ENCODE data around the gene E2F6. TPM values are rescaled to one million over a fixed set of nuclear protein-coding genes. Genes with fewer than 3 reads are reported as not detected.
"Not testable (repeated sequence)": the region's sequence is repeated elsewhere in the genome, so short reads cannot be mapped to it uniquely, and the experiment has no call there.

E2F6 gene
- total and polyA plus RNA-seq, 2 experiments from 2014 or later: 13.8 to 23.1 TPM

DNA sequence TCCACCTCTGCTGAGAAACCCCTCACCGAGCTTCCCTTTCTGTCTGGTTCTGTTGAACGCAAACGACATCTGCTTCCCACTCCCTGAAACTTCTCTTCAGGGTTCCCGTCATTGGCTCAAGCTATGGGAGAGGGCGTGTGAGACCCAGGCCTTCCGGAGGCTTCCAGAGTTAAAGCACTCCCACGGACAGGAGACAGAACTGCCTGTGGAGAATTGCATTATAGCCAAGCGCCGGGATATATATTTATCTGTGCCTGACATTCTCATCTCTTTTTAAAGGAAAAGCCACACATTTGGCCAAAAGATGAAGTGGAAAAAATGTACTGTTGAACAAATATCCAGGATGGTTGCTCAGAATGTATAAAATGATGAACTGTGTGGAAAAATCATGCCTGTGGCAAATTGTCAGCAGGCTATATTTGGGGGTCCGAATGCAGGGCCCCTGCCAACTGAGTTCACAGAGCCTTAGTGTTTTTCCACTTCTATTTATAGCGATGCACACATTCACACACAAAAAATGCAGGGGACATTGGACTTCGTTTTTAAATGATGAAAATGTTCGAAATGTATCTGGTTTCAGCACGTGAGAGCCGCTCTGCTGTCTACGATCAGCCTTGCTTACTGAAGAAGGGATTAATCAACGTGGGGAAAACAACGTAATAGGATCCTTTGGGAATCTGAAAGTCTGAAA, 59.5 kb downstream of the E2F6 start:
- Histone ChIP-seq H3K79me2 (no peaks in the 10 kb centered on the region), H4K20me1 (ENCODE audit: insufficient read depth, poor library complexity, severe bottlenecking) (no peaks in the 10 kb centered on the region)

DNA sequence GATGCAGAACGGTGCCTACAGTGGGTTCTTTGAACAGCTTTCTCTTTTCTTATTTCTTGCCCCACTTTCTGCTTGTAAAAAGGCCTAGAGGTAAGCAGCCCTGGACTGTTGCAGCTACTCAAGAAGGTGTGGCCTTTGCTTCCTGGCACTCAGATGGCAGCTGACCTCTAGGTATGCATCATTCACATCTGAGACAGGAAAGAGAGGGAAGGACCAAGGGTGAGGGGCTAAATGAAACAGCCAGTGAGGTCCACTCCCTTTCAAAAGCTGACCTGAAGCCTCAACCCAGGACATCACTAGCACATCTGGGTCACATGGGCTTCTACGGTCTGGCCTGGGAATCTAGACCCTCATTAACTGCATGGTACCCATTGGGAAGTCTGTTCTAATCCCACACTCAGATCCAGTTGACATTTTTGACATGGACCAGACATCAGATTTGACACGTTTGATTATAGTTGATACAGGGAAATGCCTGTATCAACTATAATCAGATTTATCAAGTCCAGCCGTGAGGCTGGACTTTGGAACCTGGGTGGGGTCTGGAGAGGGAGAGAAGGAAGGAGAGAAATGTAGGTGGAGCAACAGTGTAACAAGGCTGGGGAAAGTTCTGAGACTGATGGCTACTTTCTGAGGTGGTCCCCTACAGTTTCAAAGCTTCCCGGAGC, 60.2 kb downstream of the E2F6 start:
- no peaks in the 10 kb centered on the region for H4K20me1 ChIP-seq (ENCODE audit: insufficient read depth, poor library complexity, severe bottlenecking)
- no peaks in the 10 kb centered on the region for H3K27me3 ChIP-seq
- TF ChIP-seq CTCF (IDR thresholded peaks at IDR 0.05; ENCODE audit: poor library complexity) (no peak), EZH2 (IDR thresholded peaks at IDR 0.05; ENCODE audit: borderline replicate concordance) (no peak), EZH2phosphoT487 (IDR thresholded peaks at IDR 0.05; ENCODE audit: low read depth, severe bottlenecking, unreplicated experiment) (no peak)
- no peaks in the 10 kb centered on the region for H3K9me3 ChIP-seq (ENCODE audit: low read depth)
- peak overlapping the region; percentile 43 for H3K27ac ChIP-seq
- peak overlapping the region; percentile 2 for H3K4me2 ChIP-seq
- no peaks in the 10 kb centered on the region for H3K9me2 ChIP-seq (replicated peaks; ENCODE audit: insufficient read depth)
- no peak for DNase-seq (ENCODE audit: low spot score)
- WGBS (ENCODE audit: low lambda C conversion rate, missing lambda C conversion rate): 73% methylated on average over 5 of the region's 5 CpGs
- no peaks in the 10 kb centered on the region for H3K36me3 ChIP-seq (replicated peaks; ENCODE audit: insufficient read depth, low read depth)
- peak overlapping the region; percentile 9 for H2AFZ ChIP-seq
- no peak overlapping the region for H3K4me3 ChIP-seq
- peaks cover 7% of the 10 kb centered on the region for H3K4me1 ChIP-seq (ENCODE audit: insufficient read depth)
- no peaks in the 10 kb centered on the region for H3K79me2 ChIP-seq

More for the DNA sequence above, 59.5 kb downstream of the E2F6 start:
- no peaks in the 10 kb centered on the region for H3K9me2 ChIP-seq (replicated peaks; ENCODE audit: insufficient read depth)
- H3K36me3 ChIP-seq (replicated peaks; ENCODE audit: insufficient read depth, low read depth): no peaks in the 10 kb centered on the region
- no peak for DNase-seq (ENCODE audit: low spot score)
- no peak overlapping the region for H3K4me3 ChIP-seq
- TF ChIP-seq EZH2 (IDR thresholded peaks at IDR 0.05; ENCODE audit: borderline replicate concordance) (no peak), EZH2phosphoT487 (IDR thresholded peaks at IDR 0.05; ENCODE audit: low read depth, severe bottlenecking, unreplicated experiment) (no peak), CTCF (IDR thresholded peaks at IDR 0.05; ENCODE audit: poor library complexity) (no peak)
- H3K4me1 ChIP-seq (ENCODE audit: insufficient read depth): peaks cover 9% of the 10 kb centered on the region
- no peaks in the 10 kb centered on the region for H3K9me3 ChIP-seq (ENCODE audit: low read depth)
- peak overlapping the region; percentile 9 for H2AFZ ChIP-seq
- H3K27me3 ChIP-seq: no peaks in the 10 kb centered on the region
- H3K4me2 ChIP-seq: peak overlapping the region; percentile 2
- 68% methylated on average over 18 of the region's 18 CpGs for WGBS (ENCODE audit: low lambda C conversion rate, missing lambda C conversion rate)
- peak overlapping the region; percentile 43 for H3K27ac ChIP-seq

GRCh38 chr2:11405074-11405406, 60.9 kb downstream of the E2F6 start:
- not testable (repeated sequence) for H3K4me2 ChIP-seq; H3K27me3 ChIP-seq; H3K9me3 ChIP-seq (ENCODE audit: low read depth); H3K4me3 ChIP-seq; H3K4me1 ChIP-seq (ENCODE audit: insufficient read depth); H2AFZ ChIP-seq; H3K36me3 ChIP-seq (replicated peaks; ENCODE audit: insufficient read depth, low read depth); H4K20me1 ChIP-seq (ENCODE audit: insufficient read depth, poor library complexity, severe bottlenecking); H3K9me2 ChIP-seq (replicated peaks; ENCODE audit: insufficient read depth); H3K79me2 ChIP-seq; DNase-seq (ENCODE audit: low spot score); H3K27ac ChIP-seq
- WGBS (ENCODE audit: low lambda C conversion rate, missing lambda C conversion rate): 91% methylated on average over 8 of the region's 8 CpGs

DNA sequence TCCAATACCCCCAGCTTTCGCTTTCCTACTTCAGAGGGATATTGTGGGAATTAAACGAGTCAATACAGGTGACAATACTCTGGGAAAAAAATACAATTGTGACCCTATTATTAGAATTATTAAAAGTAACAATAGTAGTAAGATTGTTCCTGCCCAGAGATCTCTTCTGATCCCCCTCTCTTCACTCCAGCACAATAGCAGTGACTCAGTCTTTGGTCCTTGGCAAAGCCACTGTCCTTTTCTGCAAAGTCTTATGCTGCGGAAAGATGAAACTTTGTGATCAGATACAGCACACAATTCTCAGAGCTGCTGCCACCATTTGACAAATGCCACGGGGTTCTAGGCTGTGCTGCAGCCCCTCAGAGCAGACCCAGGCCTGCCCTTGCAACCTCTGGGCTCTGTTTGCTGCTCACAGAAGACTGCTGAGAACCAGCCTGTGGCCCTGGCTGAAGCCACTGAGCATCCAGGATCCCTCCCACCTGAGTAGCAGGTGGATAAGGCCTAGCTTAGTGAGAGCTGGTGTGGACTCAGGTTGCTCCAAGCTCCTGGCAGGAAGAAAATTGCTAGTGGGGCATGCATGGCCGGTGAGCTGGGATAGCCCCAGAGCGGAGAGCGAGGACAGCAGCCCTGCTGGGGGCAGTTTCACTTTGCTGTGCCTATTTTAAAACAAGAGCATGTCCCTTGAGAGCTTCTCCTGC, 61.4 kb downstream of the E2F6 start:
- Histone ChIP-seq H3K4me3 (no peak overlapping the region), H3K27ac (no peak overlapping the region), H3K79me2 (no peaks in the 10 kb centered on the region), H3K4me1 (ENCODE audit: insufficient read depth) (peaks cover 7% of the 10 kb centered on the region), H3K9me3 (ENCODE audit: low read depth) (no peaks in the 10 kb centered on the region), H2AFZ (no peak overlapping the region), H3K36me3 (replicated peaks; ENCODE audit: insufficient read depth, low read depth) (no peaks in the 10 kb centered on the region), H3K9me2 (replicated peaks; ENCODE audit: insufficient read depth) (no peaks in the 10 kb centered on the region), H3K4me2 (no peak overlapping the region), H3K27me3 (no peaks in the 10 kb centered on the region), H4K20me1 (ENCODE audit: insufficient read depth, poor library complexity, severe bottlenecking) (no peaks in the 10 kb centered on the region)
- DNase-seq (ENCODE audit: low spot score): no peak
- TF ChIP-seq EZH2phosphoT487 (IDR thresholded peaks at IDR 0.05; ENCODE audit: low read depth, severe bottlenecking, unreplicated experiment): no peak
- WGBS (ENCODE audit: low lambda C conversion rate, missing lambda C conversion rate): 92% methylated on average over 7 of the region's 7 CpGs
